ENCODE results near the gene NTRK3. TPM values are rescaled to one million over a fixed set of nuclear protein-coding genes. Genes with fewer than 3 reads are reported as not detected.
A peak's percentile ranks its signal among the peaks of the same experiment; 100 is the strongest.

The NTRK3 gene
- total and polyA plus RNA-seq, 4 experiments from 2014 or later = 0.67 TPM; not detected in 3

DNA sequence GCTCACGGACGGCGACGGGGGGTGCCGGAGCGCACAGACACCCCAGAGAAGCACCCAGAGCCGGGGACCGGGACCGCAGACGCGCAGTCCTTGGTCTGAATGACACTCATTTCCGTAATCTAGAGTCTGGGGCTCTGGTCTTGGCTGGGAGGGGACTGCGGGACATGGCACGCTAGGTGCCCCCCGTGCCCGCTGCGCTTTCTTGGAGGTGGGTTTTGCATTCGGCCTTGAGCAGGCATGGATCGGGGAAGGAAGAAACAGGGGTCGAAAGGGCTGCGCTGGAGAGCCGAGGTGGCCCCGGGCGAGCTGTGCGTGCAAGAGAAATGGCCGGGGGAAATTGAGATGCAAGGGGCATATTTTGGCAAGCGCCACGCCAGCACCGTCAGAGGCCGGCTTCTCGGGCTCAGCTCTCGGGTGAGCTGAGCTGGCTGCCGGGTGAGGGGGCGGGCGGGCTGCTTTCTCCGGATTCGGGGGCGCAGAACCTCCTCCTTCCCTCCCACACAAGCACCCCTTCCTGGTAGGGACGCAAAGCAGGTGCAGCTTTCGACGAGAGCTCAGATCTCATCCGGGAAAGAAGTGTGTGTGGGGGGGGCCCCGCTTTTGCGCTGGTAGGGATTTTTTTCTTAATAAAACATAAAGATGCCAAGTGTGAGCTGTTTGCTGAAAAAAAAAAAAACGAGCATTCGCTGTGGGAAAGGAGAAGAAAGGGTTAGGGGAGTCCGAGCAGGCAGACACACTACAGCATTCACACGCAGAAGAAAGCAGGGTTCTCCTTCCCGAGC, 963 bp upstream of the NTRK3 start:
- no peak overlapping the region for H3K4me3 ChIP-seq (ENCODE audit: low read length in 2 of 2)
- no peak overlapping the region for H3K27ac Mint-ChIP-seq
- peaks cover 6% of the 10 kb centered on the region for H3K27me3 ChIP-seq (ENCODE audit: insufficient read depth, low read length)
- ChIA-PET POLR2A (ENCODE audit: partially characterized antibody) (no interaction called here), CTCF (ENCODE audit: partially characterized antibody) (no interaction called here)
- H3K27ac ChIP-seq (ENCODE audit: low read depth, low read length) = no peak overlapping the region
- intact Hi-C loops (cut with micrococcal nuclease) = no loop called here
- peaks cover 12 to 28% (median 18%) of the 10 kb centered on the region in 4 donors for H3K4me1 Mint-ChIP-seq
- peaks cover 57 to 62% of the 10 kb centered on the region in 2 donors for H3K27me3 Mint-ChIP-seq
- H3K9me3 ChIP-seq (ENCODE audit: control insufficient read depth in 1 of 2, low read length in 2 of 2) = no peaks in the 10 kb centered on the region
- DNase-seq = no peak
- H3K36me3 ChIP-seq (ENCODE audit: insufficient read depth, low read length) = no peaks in the 10 kb centered on the region
- peak overlapping the region; percentile 75 to 92 (median 84) for H3K4me3 Mint-ChIP-seq
- H3K9me3 Mint-ChIP-seq = no peaks in the 10 kb centered on the region
- no peaks in the 10 kb centered on the region for H3K36me3 Mint-ChIP-seq
- peaks cover 12% of the 10 kb centered on the region for H3K4me1 ChIP-seq (ENCODE audit: insufficient read depth, low read length)

DNA sequence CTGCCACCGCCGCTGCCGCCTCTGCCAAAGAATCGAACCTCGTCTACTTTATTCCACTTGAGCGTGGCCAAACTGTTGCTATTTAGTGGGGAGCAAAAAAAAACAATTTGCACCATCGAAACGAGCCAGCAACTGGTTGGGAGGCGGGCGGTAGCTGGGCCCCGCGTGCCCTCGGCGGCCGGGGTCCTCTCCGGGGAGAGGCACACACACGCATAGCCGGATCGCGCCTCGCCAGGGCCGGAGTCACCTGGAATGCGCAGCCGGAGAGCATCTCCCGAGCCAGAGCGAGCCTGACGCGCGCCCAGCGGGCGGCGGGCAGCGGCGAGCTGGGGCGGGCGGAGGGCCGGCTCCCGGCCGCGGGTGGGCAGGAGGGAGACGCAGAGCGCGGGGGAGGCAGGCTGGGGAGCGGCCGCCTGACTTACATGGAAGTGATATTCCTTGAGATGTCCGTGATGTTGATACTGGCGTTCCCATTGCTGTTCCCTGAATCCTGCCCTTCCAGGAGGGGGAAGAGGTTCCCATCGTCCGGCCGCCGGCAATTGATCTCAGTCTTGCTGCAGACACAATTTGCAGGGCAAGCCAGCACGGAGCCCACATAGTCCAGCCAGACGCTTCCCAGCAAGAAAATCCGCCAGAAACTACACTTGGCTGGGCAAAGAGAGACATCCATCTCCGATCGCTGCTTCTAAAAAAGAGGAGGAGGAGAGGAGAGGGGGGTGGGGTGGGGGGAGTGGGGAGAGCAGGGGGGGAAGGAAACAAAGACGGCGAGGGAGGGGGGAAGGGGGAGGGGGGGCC, 858 bp downstream of the NTRK3 start:
- Histone ChIP-seq H3K4me3 (ENCODE audit: low read length in 2 of 2) (no peak overlapping the region), H3K4me1 (ENCODE audit: insufficient read depth, low read length) (peaks cover 12% of the 10 kb centered on the region), H3K27me3 (ENCODE audit: insufficient read depth, low read length) (peaks cover 6% of the 10 kb centered on the region), H3K27ac (ENCODE audit: low read depth, low read length) (no peak overlapping the region), H3K36me3 (ENCODE audit: insufficient read depth, low read length) (no peaks in the 10 kb centered on the region), H3K9me3 (ENCODE audit: control insufficient read depth in 1 of 2, low read length in 2 of 2) (no peaks in the 10 kb centered on the region)
- ChIA-PET CTCF (ENCODE audit: partially characterized antibody) (interaction anchor here (3.2 kb wide), 1 partner anchor 11 kb away, joined by 15 read pairs; no protein-coding TSS in a partner anchor), POLR2A (ENCODE audit: partially characterized antibody) (no interaction called here)
- H3K4me3 Mint-ChIP-seq = peak overlapping the region; percentile 30 to 80 (median 68)
- no peaks in the 10 kb centered on the region for H3K36me3 Mint-ChIP-seq
- H3K27me3 Mint-ChIP-seq = peaks cover 52 to 61% of the 10 kb centered on the region in 2 donors
- no peaks in the 10 kb centered on the region for H3K9me3 Mint-ChIP-seq
- H3K27ac Mint-ChIP-seq = no peak overlapping the region
- intact Hi-C loops (cut with micrococcal nuclease) = no loop called here
- DNase-seq = no peak
- H3K4me1 Mint-ChIP-seq = peaks cover 12 to 28% (median 18%) of the 10 kb centered on the region in 4 donors

DNA sequence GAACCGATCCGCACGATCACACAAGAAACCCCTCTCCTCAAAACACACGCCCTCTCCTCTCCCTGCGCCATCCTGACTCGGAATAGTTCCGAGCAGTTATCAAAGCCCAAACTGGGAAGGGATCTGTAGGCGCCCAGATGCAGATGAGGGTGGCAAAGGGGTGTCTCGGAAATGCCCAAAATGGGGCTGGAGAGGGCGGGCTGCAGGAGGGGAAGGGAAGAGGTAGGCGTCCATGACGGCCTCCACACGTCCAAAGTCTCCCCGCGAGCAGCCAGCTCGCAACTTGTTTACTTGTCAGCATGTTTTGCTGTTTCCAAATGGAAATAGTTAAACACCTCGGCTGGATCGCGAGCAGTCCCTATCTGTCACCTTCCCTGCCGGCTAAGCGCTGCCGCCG, 1.5 kb downstream of the NTRK3 start:
- CTCF ChIA-PET (ENCODE audit: partially characterized antibody) = interaction anchor here (3.2 kb wide), 1 partner anchor 10 kb away, joined by 15 read pairs; no protein-coding TSS in a partner anchor
- Histone ChIP-seq H3K4me1 (ENCODE audit: insufficient read depth, low read length) (peaks cover 12% of the 10 kb centered on the region), H3K27me3 (ENCODE audit: insufficient read depth, low read length) (peaks cover 6% of the 10 kb centered on the region), H3K27ac (ENCODE audit: low read depth, low read length) (no peak overlapping the region), H3K36me3 (ENCODE audit: insufficient read depth, low read length) (no peaks in the 10 kb centered on the region), H3K4me3 (ENCODE audit: low read length in 2 of 2) (no peak overlapping the region), H3K9me3 (ENCODE audit: control insufficient read depth in 1 of 2, low read length in 2 of 2) (no peaks in the 10 kb centered on the region)
- Mint-ChIP-seq H3K4me1 (peaks cover 12 to 28% (median 18%) of the 10 kb centered on the region in 4 donors), H3K9me3 (no peaks in the 10 kb centered on the region), H3K27ac (no peak overlapping the region), H3K36me3 (no peaks in the 10 kb centered on the region), H3K27me3 (peaks cover 47 to 58% of the 10 kb centered on the region in 2 donors), H3K4me3 (peak overlapping the region; percentile 30 to 69 (median 60))
- no peak for DNase-seq
- POLR2A ChIA-PET (ENCODE audit: partially characterized antibody) = no interaction called here
- intact Hi-C loops (cut with micrococcal nuclease) = no loop called here

DNA sequence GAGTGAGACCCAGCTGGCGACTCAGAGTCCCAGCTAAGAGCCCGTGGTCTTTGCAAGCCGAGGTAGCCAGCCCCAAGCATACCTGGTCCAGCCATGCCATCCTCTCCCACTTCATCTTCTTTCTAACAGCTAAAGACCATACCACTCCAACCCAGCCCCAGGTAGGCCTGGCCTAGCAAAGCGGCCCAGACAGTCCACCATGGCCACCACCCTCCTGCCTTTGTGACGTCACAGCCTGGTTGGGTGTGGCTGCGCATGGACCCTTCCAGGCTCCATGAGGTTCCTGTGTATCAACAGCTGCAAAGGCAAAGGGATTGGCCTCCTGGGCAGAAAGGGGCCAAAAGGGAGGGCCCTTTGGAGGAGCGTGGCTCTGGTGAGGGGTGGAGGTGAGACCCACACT, 4.1 kb downstream of the NTRK3 start:
- Histone ChIP-seq H3K27me3 (ENCODE audit: insufficient read depth, low read length) (no peaks in the 10 kb centered on the region), H3K36me3 (ENCODE audit: insufficient read depth, low read length) (no peaks in the 10 kb centered on the region), H3K27ac (ENCODE audit: low read depth, low read length) (no peak overlapping the region), H3K4me1 (ENCODE audit: insufficient read depth, low read length) (peaks cover 12% of the 10 kb centered on the region), H3K4me3 (ENCODE audit: low read length in 2 of 2) (no peak overlapping the region), H3K9me3 (ENCODE audit: control insufficient read depth in 1 of 2, low read length in 2 of 2) (no peaks in the 10 kb centered on the region)
- peaks cover 27 to 42% of the 10 kb centered on the region in 2 donors for H3K27me3 Mint-ChIP-seq
- DNase-seq = no peak
- no peaks in the 10 kb centered on the region for H3K9me3 Mint-ChIP-seq
- POLR2A ChIA-PET (ENCODE audit: partially characterized antibody) = no interaction called here
- no peak overlapping the region for H3K27ac Mint-ChIP-seq
- no peak overlapping the region for H3K4me3 Mint-ChIP-seq
- peaks cover 9 to 18% (median 16%) of the 10 kb centered on the region in 4 donors for H3K4me1 Mint-ChIP-seq
- intact Hi-C loops (cut with micrococcal nuclease) = no loop called here
- H3K36me3 Mint-ChIP-seq = no peaks in the 10 kb centered on the region
- CTCF ChIA-PET (ENCODE audit: partially characterized antibody) = interaction anchor here (3.2 kb wide), 1 partner anchor 7 kb away, joined by 15 read pairs; no protein-coding TSS in a partner anchor

DNA sequence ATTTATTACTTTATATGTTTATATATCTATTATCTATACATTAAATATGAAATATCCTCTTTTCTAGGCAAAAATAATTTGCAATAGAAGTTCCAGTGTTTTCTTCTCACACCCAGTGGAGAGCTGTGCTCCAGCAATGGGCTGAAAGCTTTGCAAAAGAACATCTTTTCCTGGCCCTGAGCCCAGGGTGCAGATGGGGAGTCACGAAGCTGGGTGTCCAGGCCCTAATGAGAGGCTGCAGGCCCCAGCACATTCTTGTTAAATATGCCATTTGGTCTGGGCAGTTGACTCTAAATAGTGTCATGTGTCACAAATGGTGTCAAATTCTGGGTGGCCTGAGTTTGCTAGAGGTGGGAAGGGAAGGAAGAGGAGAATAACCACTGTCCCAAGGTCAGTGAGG, 5.7 kb downstream of the NTRK3 start:
- Histone ChIP-seq H3K4me1 (ENCODE audit: insufficient read depth, low read length) (peaks cover 11% of the 10 kb centered on the region), H3K27me3 (ENCODE audit: insufficient read depth, low read length) (no peaks in the 10 kb centered on the region), H3K36me3 (ENCODE audit: insufficient read depth, low read length) (no peaks in the 10 kb centered on the region), H3K4me3 (ENCODE audit: low read length in 2 of 2) (no peak overlapping the region), H3K9me3 (ENCODE audit: control insufficient read depth in 1 of 2, low read length in 2 of 2) (no peaks in the 10 kb centered on the region), H3K27ac (ENCODE audit: low read depth, low read length) (no peak overlapping the region)
- Mint-ChIP-seq H3K36me3 (no peaks in the 10 kb centered on the region), H3K9me3 (no peaks in the 10 kb centered on the region), H3K27me3 (peaks cover 27 to 41% of the 10 kb centered on the region in 2 donors), H3K4me3 (no peak overlapping the region), H3K4me1 (peaks cover 6 to 19% (median 15%) of the 10 kb centered on the region in 4 donors), H3K27ac (no peak overlapping the region)
- intact Hi-C loops (cut with micrococcal nuclease) = no loop called here
- ChIA-PET POLR2A (ENCODE audit: partially characterized antibody) (no interaction called here), CTCF (ENCODE audit: partially characterized antibody) (interaction anchor here (1.4 kb wide), 1 partner anchor 14 kb away, joined by 3 read pairs; no protein-coding TSS in a partner anchor)
- DNase-seq = no peak

DNA sequence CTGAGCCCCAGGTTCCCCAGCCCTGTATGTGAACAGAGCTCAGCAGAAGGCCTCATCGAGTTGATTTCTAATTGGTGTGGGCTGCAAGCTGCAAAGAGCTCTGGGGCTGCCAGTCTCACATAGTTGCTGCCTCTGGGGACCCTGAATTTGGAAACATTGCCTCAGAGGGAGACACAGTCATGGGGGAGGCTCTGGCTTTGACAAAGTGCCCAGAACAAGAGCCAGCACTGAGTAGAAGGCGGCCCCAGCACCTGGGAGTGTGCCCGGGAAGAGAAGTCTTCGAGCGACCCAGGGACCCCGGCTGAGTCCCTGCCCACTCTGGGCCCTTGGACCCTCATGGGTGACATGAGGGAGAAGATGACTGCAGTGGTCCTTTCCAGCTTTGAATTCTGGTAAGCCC, 7.3 kb downstream of the NTRK3 start:
- Histone ChIP-seq H3K27me3 (ENCODE audit: insufficient read depth, low read length) (no peaks in the 10 kb centered on the region), H3K4me3 (ENCODE audit: low read length in 2 of 2) (no peak overlapping the region), H3K4me1 (ENCODE audit: insufficient read depth, low read length) (no peaks in the 10 kb centered on the region), H3K36me3 (ENCODE audit: insufficient read depth, low read length) (no peaks in the 10 kb centered on the region), H3K9me3 (ENCODE audit: control insufficient read depth in 1 of 2, low read length in 2 of 2) (no peaks in the 10 kb centered on the region), H3K27ac (ENCODE audit: low read depth, low read length) (no peak overlapping the region)
- H3K4me3 Mint-ChIP-seq = no peak overlapping the region
- peaks cover 4 to 11% (median 6%) of the 10 kb centered on the region in 4 donors for H3K4me1 Mint-ChIP-seq
- ChIA-PET POLR2A (ENCODE audit: partially characterized antibody) (no interaction called here), CTCF (ENCODE audit: partially characterized antibody) (interaction anchor here (0.9 to 1.9 kb wide), 5 partner anchors 8 to 26 kb away, joined by 3 to 8 read pairs (median 5); no protein-coding TSS in a partner anchor)
- no peaks in the 10 kb centered on the region for H3K9me3 Mint-ChIP-seq
- peaks cover 23 to 33% of the 10 kb centered on the region in 2 donors for H3K27me3 Mint-ChIP-seq
- DNase-seq = no peak
- H3K27ac Mint-ChIP-seq = no peak overlapping the region
- H3K36me3 Mint-ChIP-seq = no peaks in the 10 kb centered on the region
- intact Hi-C loops (cut with micrococcal nuclease) = loop anchor here (5.0 to 10.0 kb wide), 3 partner anchors 416 to 1624 kb away; no protein-coding TSS in a partner anchor

DNA sequence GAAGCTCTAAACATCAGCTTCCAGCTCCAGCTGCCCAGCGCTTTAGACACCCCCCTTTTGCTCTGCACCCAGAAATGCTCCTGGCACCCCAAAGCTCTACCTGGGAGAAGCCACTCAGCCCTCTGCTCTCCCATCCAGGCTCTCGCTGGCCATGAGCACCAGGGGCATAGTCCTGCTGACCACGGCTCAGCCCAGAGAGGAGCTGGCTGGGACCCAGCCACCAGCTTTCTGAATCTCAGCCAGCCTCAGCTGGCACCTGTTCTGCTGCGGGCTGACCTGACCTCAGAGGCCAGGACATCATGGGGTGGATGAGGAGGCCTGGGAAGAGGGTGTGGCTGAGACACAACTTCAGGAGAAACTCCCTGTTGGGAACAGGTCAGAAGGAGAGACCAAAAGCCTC, 8.6 kb downstream of the NTRK3 start:
- no peaks in the 10 kb centered on the region for H3K9me3 ChIP-seq (ENCODE audit: control insufficient read depth in 1 of 2, low read length in 2 of 2)
- H3K4me1 ChIP-seq (ENCODE audit: insufficient read depth, low read length) = no peaks in the 10 kb centered on the region
- intact Hi-C loops (cut with micrococcal nuclease) = loop anchor here (5.0 to 10.0 kb wide), 3 partner anchors 417 to 1623 kb away; no protein-coding TSS in a partner anchor
- H3K27me3 ChIP-seq (ENCODE audit: insufficient read depth, low read length) = no peaks in the 10 kb centered on the region
- CTCF ChIA-PET (ENCODE audit: partially characterized antibody) = interaction anchor here (1.4 to 5.8 kb wide), 7 partner anchors 9 to 39 kb away, joined by 4 to 42 read pairs (median 5); no protein-coding TSS in a partner anchor
- H3K4me3 ChIP-seq (ENCODE audit: low read length in 2 of 2) = no peak overlapping the region
- no peak overlapping the region for H3K27ac Mint-ChIP-seq
- no peaks in the 10 kb centered on the region for H3K9me3 Mint-ChIP-seq
- H3K4me1 Mint-ChIP-seq = peaks cover 4 to 11% (median 6%) of the 10 kb centered on the region in 4 donors
- H3K36me3 ChIP-seq (ENCODE audit: insufficient read depth, low read length) = no peaks in the 10 kb centered on the region
- no peak overlapping the region for H3K4me3 Mint-ChIP-seq
- POLR2A ChIA-PET (ENCODE audit: partially characterized antibody) = no interaction called here
- no peak overlapping the region for H3K27ac ChIP-seq (ENCODE audit: low read depth, low read length)
- H3K36me3 Mint-ChIP-seq = no peaks in the 10 kb centered on the region
- DNase-seq = no peak
- peaks cover 16 to 22% of the 10 kb centered on the region in 2 donors for H3K27me3 Mint-ChIP-seq

All from CD4-positive, alpha-beta memory T cell (primary cell).